Naive thymus-derived CD8-positive, alpha-beta T cell (primary cell): ENCODE results near the gene PXDN. TPM values are rescaled to one million over a fixed set of nuclear protein-coding genes. Genes with fewer than 3 reads are reported as not detected.

Source experiments
- ATAC-seq, 2 donors: fragments of 150-1000 bp; cut with Tn5 transposase in 1 of 2; sonication (Bioruptor Pico), chemical (Tn5 transposase) in 1 of 2; 1 replicate in 1 of 2; 2 replicates in 1 of 2; pipeline ENCODE4 v1.10.0; 2021; ENCODE audit warnings: mild to moderate bottlenecking in 2 of 2, moderate library complexity in 2 of 2
- POLR2A ChIA-PET: fragments of 350-600 bp; sonication (Branson Sonifier 250); formaldehyde crosslinking; loops from one replicate; lab custom pipeline; 2021; ENCODE audit warnings: antibody characterized with exemption; lab: Charles Lee
- DNase-seq, 10 donors: peaks; one replicate each; pipeline versions ENCODE4 v3.0.0 to v3.0.0-alpha.2; 2020 to 2022
- H3K27ac Mint-ChIP-seq, 10 donors: one replicate each; pipeline ENCODE4 v1.8.0; 2020 to 2022; ENCODE audit warnings: mild to moderate bottlenecking in 10 of 10, mixed read lengths in 10 of 10, moderate library complexity in 4 of 10, inconsistent platforms in 1 of 10
- H3K27me3 Mint-ChIP-seq, 5 donors: one replicate each; pipeline ENCODE4 v1.8.0; 2021 to 2022; ENCODE audit warnings: mixed read lengths in 5 of 5
- H3K36me3 Mint-ChIP-seq, 3 donors: one replicate each; pipeline ENCODE4 v1.8.0; 2020 to 2022; ENCODE audit warnings: mixed read lengths in 3 of 3, mild to moderate bottlenecking in 2 of 3, inconsistent platforms in 1 of 3
- H3K4me1 Mint-ChIP-seq, 4 donors: one replicate each; pipeline ENCODE4 v1.8.0; 2021 to 2022; ENCODE audit warnings: mixed read lengths in 4 of 4
- H3K4me3 Mint-ChIP-seq, 10 donors: one replicate each; pipeline ENCODE4 v1.8.0; 2020 to 2022; ENCODE audit warnings: mild to moderate bottlenecking in 10 of 10, mixed read lengths in 10 of 10, moderate library complexity in 6 of 10, inconsistent platforms in 1 of 10
- H3K9me3 Mint-ChIP-seq, 9 donors: one replicate each; pipeline ENCODE4 v1.8.0; 2020 to 2022; ENCODE audit warnings: mixed read lengths in 9 of 9, mild to moderate bottlenecking in 3 of 9, inconsistent platforms in 1 of 9, moderate library complexity in 1 of 9
- polyA plus RNA-seq, 3 donors: library from polyadenylated mRNA; unstranded; fragments of 300-500 nt; fragmentation: Illumina TruSeq; gene quantifications; one replicate each; pipeline ENCODE4 v1.2.3, GENCODE V29; 2021
- total RNA-seq, 8 experiments: library from RNA in 2 of 8; stranded (reverse) in 2 of 8; gene quantifications; one replicate each; pipeline ENCODE4 v1.2.3 and lab custom pipeline; 2021 to 2026

Gene PXDN
- total and polyA plus RNA-seq, 5 experiments from 2014 or later = 0.42 to 2.0 (median 1.4) TPM

DNA sequence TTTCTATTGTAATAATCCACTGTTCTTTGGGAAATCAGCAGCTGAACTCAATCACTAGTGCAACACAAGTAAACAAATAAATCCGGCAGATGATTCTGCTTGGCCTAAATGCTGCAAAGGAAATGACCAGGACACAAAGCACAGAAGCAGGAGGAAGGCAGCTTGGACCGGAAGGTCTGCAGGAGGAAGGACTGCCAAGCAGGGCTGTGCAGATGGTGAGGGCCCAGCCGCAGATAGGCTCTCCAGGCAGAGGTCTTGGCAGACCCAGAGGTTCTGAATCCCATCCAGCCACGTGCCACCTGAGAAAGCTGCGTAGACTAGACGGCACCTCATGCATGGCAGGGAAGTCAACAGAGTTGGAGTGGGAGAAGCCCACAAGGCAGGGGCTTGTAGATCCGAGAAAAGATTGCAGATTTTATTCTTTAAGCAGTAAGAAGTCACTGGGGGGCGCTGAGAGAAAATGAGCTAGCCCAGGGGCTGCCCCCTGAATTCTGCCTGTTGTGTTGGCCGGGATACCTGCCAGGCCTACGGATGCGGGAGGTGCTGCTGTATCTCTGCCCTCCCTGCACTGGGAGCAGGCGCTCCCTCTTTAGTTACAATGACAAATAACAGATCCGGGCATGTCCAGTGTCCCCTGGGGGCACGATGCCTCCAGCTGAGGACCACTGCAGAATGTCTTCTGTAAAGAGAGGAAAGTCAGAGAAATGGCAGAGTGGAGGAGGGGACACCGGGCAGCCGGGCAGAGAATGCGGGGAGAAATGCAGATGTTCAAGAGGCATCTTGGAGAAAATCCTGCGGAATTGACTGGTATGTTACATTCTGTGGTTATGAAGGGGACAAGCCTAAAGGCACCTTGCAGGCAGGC, 153.5 kb downstream of the PXDN start:
- no peak for DNase-seq
- Mint-ChIP-seq H3K27me3 (peaks cover 11 to 47% (median 25%) of the 10 kb centered on the region in 5 donors), H3K27ac (peak overlapping the region in 1 of 10 donors; percentile 48), H3K9me3 (no peaks in the 10 kb centered on the region), H3K4me1 (peaks cover 0 to 2% (median under 1%) of the 10 kb centered on the region in 4 donors), H3K36me3 (no peaks in the 10 kb centered on the region), H3K4me3 (no peak overlapping the region)
- ATAC-seq = no peak
- POLR2A ChIA-PET = no interaction called here

DNA sequence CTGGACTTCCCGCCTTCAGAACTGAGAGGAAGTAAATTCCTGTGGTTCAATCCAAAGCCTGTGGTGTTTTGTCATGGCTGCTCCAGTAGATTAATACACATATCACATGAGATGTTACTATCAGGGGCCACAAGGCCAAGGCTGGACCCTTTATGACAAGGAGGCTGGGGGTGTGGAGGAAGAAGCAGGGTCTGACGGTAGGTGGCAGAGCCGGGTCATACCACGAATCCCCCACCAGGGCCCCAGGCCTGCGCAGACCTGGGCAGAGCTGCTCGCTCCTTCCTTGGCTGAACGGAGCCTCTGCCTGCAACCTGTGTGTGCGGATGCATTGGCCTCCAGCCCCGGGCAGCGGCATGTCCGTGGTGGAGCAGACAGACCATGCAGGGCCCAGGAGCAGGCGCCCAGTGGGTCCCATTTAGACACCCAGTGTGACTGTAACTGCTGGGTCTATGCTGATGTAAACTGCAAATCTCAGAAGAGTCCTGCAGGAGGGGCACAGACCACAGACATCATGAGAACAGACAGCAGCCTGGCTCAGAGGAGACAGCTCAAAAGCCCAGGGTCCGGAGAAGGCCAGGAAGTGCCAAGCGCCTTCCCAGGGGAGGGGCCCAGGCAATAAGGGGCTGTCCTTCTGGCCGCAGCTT, 155.2 kb downstream of the PXDN start:
- Mint-ChIP-seq H3K27me3 (peaks cover 11 to 50% (median 30%) of the 10 kb centered on the region in 5 donors), H3K27ac (no peak overlapping the region), H3K4me3 (no peak overlapping the region), H3K9me3 (no peaks in the 10 kb centered on the region), H3K4me1 (peaks cover 0 to 2% (median under 1%) of the 10 kb centered on the region in 4 donors), H3K36me3 (no peaks in the 10 kb centered on the region)
- POLR2A ChIA-PET = no interaction called here
- DNase-seq (no peak), ATAC-seq (no peak)

DNA sequence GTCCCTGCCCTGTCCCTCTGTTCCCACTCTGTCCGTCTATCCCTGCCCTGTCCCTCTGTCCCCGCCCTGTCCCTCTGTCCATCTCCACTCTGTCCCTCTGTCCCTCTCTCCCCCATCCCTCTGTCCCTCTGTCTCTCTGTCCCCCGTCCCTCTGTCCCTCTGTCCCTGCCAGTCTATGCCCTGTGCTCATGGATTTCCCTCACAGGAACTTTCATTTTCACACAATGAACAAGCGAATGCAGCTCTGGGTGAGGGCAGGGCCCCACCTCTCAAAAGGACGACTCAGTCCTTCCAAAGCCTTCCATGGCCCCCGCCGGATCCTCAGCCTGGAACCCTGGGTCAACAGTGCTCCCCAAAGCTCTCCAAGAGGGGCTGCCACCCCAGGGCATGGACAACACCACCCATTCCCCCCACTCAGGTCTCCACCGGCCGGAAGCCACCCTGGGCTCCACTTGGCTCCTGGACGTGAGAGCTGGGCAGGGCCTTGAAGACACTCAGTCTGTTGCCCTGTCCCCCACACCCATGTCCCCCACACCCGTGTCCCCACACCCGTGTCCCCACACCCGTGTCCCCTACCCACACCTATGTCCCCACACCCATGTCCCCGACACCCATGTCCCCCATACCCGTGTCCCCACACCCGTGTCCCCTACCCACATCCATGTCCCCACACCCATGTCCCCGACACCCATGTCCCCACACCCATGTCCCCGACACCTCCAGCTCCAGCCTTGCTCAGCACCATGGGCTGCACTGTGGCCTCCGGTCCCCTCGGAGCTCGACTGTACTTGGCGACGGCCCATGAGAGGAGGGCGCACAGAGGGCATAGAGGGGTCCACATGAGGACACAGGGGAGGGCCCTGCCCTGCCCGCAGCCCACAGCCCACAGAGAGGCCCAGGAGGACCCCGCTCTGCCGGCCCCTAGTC, 156.0 kb downstream of the PXDN start:
- DNase-seq (no peak), ATAC-seq (no peak)
- Mint-ChIP-seq H3K4me1 (peaks cover 0 to 2% (median 0%) of the 10 kb centered on the region in 4 donors), H3K27me3 (peaks cover 12 to 51% (median 30%) of the 10 kb centered on the region in 5 donors), H3K27ac (no peak overlapping the region), H3K36me3 (no peaks in the 10 kb centered on the region), H3K9me3 (no peaks in the 10 kb centered on the region), H3K4me3 (no peak overlapping the region)
- POLR2A ChIA-PET = no interaction called here

DNA sequence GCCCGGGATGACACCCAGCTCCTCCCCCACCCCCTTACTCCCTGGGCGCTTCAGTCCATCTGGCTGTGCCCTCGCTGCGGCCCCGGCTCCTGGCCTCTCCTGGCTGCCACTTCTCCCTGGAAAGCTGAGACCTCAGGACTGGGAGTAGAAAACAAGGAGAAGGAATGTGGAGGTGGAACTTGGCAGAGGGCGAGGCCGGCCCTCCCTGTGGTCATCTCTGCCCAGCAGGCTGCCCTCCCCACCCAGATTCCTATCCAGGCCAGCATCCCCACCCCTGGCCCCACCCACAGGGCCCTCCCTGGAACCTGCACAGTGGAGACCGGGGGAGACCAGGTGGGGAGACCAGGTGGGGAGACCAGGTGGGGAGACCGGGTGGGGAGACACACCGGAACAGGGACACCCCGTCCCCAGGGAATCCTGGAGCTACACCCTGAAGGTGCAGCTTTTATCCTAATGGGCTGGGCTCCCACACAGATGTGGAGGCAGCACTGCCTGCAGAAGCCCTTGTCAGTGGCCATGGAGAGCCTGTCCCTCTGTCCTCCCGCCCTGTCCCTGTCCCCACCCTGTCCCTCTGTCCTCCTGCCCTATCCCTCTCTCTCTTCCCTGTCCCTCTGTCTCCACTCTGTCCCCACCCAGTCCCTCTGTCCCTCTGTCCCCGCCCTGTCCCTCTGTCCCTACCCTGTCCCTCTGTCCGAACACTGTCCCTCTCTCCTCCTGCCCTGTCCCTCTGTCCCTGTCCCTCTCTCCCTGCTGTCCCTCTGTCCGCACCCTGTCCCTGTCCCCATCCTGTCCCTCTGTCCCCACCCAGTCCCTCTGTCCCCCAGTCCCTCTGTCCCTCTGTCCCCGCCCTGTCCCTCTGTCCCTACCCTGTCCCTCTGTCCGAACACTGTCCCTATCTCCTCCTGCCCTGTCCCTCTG, 157.1 kb downstream of the PXDN start:
- H3K27ac Mint-ChIP-seq = no peak overlapping the region
- H3K9me3 Mint-ChIP-seq = no peaks in the 10 kb centered on the region
- no peak for ATAC-seq
- POLR2A ChIA-PET = no interaction called here
- H3K4me3 Mint-ChIP-seq = no peak overlapping the region
- DNase-seq = no peak
- no peaks in the 10 kb centered on the region for H3K36me3 Mint-ChIP-seq
- peaks cover 16 to 59% (median 36%) of the 10 kb centered on the region in 5 donors for H3K27me3 Mint-ChIP-seq
- H3K4me1 Mint-ChIP-seq = peaks cover 0 to 2% (median 0%) of the 10 kb centered on the region in 4 donors

DNA sequence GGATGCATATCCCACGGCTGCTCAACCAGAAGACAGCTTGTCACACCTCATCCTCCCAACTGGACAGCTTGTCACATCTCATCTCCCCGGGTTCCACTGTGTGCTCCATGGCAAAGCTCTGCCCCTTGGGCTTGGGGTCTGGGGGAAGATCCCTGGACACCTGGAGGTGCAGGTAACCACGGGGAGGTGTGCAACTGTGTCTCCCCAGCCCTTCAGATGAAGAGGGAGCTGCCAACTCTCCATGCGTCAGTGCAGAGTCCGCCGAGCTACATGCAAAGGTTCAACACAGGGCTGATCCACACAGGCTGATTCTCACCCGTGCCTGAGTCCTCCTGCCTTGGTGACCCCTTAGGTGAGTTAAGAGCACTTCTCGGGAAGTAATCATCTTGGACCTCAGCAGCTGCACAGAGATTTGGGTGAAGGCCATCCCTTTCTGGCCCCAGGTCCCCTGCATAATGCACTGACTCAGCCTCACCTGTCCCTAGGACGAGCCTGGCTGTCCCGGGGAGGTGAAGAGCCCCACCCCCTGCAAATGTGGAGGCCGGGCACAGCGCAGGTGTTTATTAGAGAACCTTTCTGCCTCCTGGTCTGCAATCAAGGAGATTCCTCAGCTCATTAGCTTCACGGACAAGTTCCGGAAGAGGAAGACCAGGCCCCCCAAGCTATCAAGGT, 157.9 kb downstream of the PXDN start:
- DNase-seq = no peak
- POLR2A ChIA-PET = no interaction called here
- no peaks in the 10 kb centered on the region for H3K9me3 Mint-ChIP-seq
- H3K36me3 Mint-ChIP-seq = no peaks in the 10 kb centered on the region
- ATAC-seq = no peak
- no peak overlapping the region for H3K27ac Mint-ChIP-seq
- peaks cover 19 to 63% (median 38%) of the 10 kb centered on the region in 5 donors for H3K27me3 Mint-ChIP-seq
- H3K4me1 Mint-ChIP-seq = peaks cover 0 to 3% (median 0%) of the 10 kb centered on the region in 4 donors
- H3K4me3 Mint-ChIP-seq = no peak overlapping the region

DNA sequence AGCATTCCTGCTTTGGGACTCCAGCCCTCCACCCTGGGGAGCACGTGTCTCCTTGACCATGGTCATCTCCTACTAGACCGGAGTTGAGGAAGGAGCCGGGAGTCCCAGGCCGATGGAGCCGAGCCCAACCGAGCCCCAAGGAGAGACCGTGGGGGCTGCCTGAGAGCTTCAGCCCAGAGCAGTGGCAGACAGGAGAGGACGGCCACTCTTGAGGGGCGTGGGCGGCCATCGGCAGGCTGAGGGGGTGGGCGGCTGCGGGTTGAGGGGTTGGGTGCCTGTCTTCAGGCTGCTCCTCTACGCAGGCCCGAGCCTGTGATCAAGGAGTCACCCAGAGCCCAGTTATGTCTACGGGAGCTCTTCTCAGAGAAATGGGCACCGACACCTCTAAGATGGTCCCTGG, 158.7 kb downstream of the PXDN start:
- H3K9me3 Mint-ChIP-seq = no peaks in the 10 kb centered on the region
- DNase-seq (no peak), ATAC-seq (no peak)
- H3K36me3 Mint-ChIP-seq = no peaks in the 10 kb centered on the region
- peaks cover 0 to 2% (median 0%) of the 10 kb centered on the region in 4 donors for H3K4me1 Mint-ChIP-seq
- H3K27me3 Mint-ChIP-seq = peaks cover 14 to 56% (median 31%) of the 10 kb centered on the region in 5 donors
- POLR2A ChIA-PET = no interaction called here
- no peak overlapping the region for H3K27ac Mint-ChIP-seq
- H3K4me3 Mint-ChIP-seq = no peak overlapping the region

DNA sequence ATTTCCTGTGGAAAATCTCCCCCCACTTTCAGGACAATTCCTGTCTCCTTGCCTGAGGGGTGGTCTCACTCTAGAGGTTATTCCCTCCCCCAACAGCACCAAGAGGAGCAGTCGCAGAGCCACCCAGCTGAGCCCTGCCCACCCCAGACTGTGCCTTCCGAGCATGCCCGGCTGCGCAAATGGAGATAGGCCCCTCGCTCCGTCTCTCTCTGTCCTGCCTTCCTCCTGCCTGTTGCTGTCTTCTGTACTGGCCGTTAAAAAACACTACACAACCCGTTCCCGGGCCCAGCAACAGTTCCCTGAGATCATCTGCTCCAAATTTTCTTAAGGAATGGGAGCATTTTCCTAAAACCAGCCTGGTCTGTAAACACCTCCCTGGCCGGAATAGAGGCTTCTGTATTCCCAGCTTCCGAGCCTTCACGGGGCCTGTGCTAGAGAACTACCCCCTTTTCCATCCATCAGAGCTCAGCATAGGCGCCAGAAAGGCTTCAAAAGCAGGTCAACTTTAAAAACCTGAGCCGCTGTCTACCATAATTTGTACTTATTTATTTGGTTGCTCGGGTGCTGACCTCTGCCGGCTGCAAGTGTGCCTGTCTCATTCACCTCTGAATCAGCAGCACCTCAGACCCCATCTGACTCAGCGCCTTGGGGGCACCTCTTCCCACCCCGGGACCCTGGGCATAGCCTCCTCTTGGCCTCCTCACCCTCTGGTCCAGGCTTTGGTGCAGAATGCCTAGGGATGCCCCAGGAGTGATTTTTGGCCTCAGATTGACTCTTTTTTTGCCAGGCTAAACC, 159.4 kb downstream of the PXDN start:
- H3K27me3 Mint-ChIP-seq = peaks cover 9 to 48% (median 23%) of the 10 kb centered on the region in 5 donors
- DNase-seq (no peak), ATAC-seq (no peak)
- H3K4me1 Mint-ChIP-seq = peaks cover 0 to 2% (median 0%) of the 10 kb centered on the region in 4 donors
- H3K27ac Mint-ChIP-seq = no peak overlapping the region
- no peaks in the 10 kb centered on the region for H3K36me3 Mint-ChIP-seq
- H3K4me3 Mint-ChIP-seq = no peak overlapping the region
- no peaks in the 10 kb centered on the region for H3K9me3 Mint-ChIP-seq
- POLR2A ChIA-PET = no interaction called here

DNA sequence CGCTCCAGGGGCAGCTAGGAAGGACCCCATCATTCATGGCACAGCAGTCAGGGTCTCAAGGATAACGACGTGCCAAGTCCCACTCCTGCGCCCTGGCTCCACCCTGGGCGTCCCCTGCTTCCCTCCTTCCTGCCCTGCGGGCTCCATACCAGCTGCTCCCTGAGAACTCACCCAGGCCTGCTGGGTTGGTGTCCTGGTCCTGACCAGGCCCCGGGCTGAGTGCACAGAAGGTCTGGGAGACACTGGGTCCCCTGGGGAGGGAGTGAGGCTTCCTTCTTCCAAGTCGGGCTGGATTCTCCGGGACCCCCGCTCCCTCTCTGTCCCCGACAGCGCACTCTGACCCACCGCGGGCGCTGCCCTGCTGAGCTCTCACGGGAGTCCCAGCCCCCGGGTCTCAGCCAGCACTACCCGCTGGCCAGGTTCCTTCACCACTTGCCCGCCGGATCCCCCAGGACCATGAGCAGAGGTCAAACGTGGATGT, 160.2 kb downstream of the PXDN start:
- Mint-ChIP-seq H3K36me3 (no peaks in the 10 kb centered on the region), H3K4me1 (peaks cover 0 to 2% (median 0%) of the 10 kb centered on the region in 4 donors), H3K4me3 (no peak overlapping the region), H3K27ac (no peak overlapping the region), H3K9me3 (no peaks in the 10 kb centered on the region), H3K27me3 (peaks cover 8 to 44% (median 20%) of the 10 kb centered on the region in 5 donors)
- DNase-seq (no peak), ATAC-seq (no peak)
- POLR2A ChIA-PET = no interaction called here

DNA sequence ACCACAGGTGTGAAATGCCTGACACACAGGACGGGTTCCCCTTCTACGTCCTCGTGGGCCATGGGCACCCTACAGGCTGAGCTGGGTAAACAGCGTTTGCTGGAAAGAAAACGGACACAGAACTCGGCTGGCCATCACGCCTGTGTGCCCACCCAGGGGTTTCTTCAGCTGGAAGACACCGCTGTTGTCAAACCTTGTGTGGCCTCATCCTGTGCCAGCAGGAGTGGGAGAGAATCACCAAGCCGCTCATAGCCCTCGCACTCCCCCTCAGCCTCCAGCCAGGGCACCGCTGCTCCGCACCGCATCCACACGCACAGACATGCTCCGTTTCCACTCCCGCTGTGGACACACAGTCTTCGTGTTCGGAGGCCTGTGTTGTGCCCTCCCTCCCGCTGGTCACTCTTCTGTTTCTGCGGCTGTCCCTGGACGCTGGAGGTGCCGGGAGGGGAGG, 161.4 kb downstream of the PXDN start:
- Mint-ChIP-seq H3K27me3 (peaks cover 8 to 37% (median 17%) of the 10 kb centered on the region in 5 donors), H3K36me3 (no peaks in the 10 kb centered on the region), H3K27ac (peak overlapping the region in 1 of 10 donors; percentile 35), H3K4me3 (no peak overlapping the region), H3K4me1 (peaks cover 0 to 2% (median 0%) of the 10 kb centered on the region in 4 donors), H3K9me3 (no peaks in the 10 kb centered on the region)
- ATAC-seq (no peak), DNase-seq (no peak)
- POLR2A ChIA-PET = no interaction called here

DNA sequence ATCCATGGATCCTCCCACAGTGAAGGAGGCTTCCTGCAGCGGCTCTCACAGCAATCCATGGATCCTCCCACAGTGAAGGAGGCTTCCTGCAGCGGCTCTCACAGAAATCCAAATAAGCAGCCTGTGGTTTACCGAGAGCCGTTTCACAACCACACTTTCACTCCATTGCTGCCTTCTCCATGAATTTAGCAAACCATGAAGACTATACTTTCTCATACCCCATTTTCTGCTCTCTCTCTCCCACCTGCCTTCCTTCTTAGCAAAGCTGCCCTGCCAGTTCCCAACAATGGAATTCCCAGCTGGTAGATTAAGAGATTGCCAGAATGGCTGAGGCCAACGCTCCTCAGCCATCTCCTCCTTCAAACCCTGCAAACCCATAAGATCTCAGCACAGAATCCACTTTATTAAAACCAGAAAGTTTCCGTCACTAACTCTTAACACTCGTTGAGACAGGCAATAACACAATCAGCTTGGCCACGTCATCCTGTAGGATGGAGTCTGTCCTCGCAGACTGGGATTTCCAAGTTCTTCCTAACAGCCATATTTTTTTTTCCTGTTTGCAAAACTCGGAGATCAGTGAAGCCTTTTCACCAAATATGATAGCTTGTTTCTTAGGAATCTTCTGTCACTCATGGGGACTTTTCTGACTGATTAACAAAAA, 162.2 kb downstream of the PXDN start:
- Mint-ChIP-seq H3K9me3 (no peaks in the 10 kb centered on the region), H3K36me3 (no peaks in the 10 kb centered on the region), H3K4me1 (peaks cover 0 to 2% (median 0%) of the 10 kb centered on the region in 4 donors), H3K4me3 (no peak overlapping the region), H3K27me3 (peaks cover 8 to 32% (median 14%) of the 10 kb centered on the region in 5 donors), H3K27ac (no peak overlapping the region)
- ATAC-seq (no peak), DNase-seq (no peak)
- POLR2A ChIA-PET = no interaction called here
